ENCODE measurements around the gene TMEM132D. TPM values are rescaled to one million over a fixed set of nuclear protein-coding genes. Genes with fewer than 3 reads are reported as not detected.

TMEM132D gene
- total and polyA plus RNA-seq, 2 of the 4 experiments (the other 2 are of a cell fraction) = not detected

DNA sequence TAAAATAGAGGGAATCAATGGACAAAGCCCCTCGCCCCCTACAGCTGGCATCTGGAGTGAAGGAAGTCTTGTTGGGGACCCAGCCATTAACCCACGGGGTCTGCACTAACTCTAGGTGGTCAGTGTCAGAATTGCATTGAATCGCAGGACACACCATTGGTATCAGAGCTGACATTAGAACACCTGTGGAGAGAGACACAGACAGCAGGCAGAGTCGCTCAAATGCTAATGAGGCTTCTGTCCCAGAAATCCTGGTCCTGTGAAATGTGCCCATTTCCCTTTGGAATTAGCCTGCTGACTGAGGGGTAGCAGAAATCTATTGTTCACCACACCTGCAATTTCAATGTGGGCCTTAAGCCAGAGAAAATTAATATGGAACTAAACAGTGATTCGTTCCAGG is 33.0 kb downstream of the TMEM132D start:
- Histone ChIP-seq H3K4me1 (ENCODE audit: control insufficient read depth, insufficient read depth, low read length) (no peaks in the 10 kb centered on the region), H3K56ac (ENCODE audit: extremely low read depth, insufficient read depth, low read length) (no peak overlapping the region), H3K9me1 (ENCODE audit: insufficient read depth, low read length) (no peaks in the 10 kb centered on the region), H4K20me1 (ENCODE audit: insufficient read depth, low read length) (no peaks in the 10 kb centered on the region), H3K23ac (ENCODE audit: low read depth, low read length) (no peak overlapping the region), H2AK5ac (ENCODE audit: low read depth, low read length) (no peak overlapping the region), H2AFZ (replicated peaks; ENCODE audit: low read length, poor library complexity) (no peak overlapping the region), H3K4me3 (ENCODE audit: insufficient read depth, low read depth, low read length) (no peak overlapping the region), H4K91ac (ENCODE audit: insufficient read depth, low read depth, low read length) (no peak overlapping the region), H2AK9ac (replicated peaks; ENCODE audit: low read depth, low read length, poor library complexity) (no peak overlapping the region), H2BK5ac (ENCODE audit: low read depth, low read length, poor library complexity, severe bottlenecking) (no peak overlapping the region), H3K9me3 (ENCODE audit: control insufficient read depth, insufficient read depth, low read length) (peaks cover 25% of the 10 kb centered on the region), H3K79me1 (ENCODE audit: low read depth in 1 of 2, low read length in 2 of 2) (no peaks in the 10 kb centered on the region), H2BK120ac (ENCODE audit: low read depth, low read length) (no peak overlapping the region), H4K8ac (ENCODE audit: low read depth in 2 of 2, low read length in 2 of 2) (no peak overlapping the region), H3K4me2 (ENCODE audit: low read depth, low read length) (no peak overlapping the region), H3K14ac (replicated peaks; ENCODE audit: low read depth, low read length) (no peak overlapping the region), H3K18ac (ENCODE audit: low read depth, low read length) (no peak overlapping the region), H3K27ac (ENCODE audit: insufficient read depth, low read length) (no peak overlapping the region), H3K27me3 (ENCODE audit: control insufficient read depth, insufficient read depth, low read length) (no peaks in the 10 kb centered on the region), H4K5ac (ENCODE audit: low read depth, low read length) (no peak overlapping the region), H2BK20ac (ENCODE audit: low read depth, low read length) (no peak overlapping the region), H3K9ac (ENCODE audit: low read depth, low read length) (no peak overlapping the region), H3K36me3 (ENCODE audit: control insufficient read depth, insufficient read depth, low read length) (no peaks in the 10 kb centered on the region), H3K4ac (ENCODE audit: low read depth, low read length) (no peak overlapping the region), H2BK15ac (ENCODE audit: low read depth, low read length) (no peak overlapping the region)
- dilution Hi-C loops (cut with HindIII; ENCODE audit: low sequenced_read_pairs, unreplicated experiment) (no loop called here), intact Hi-C loops (cut with micrococcal nuclease) (no loop called here), in situ Hi-C loops (cut with MboI; ENCODE audit: low sequenced_read_pairs) (no loop called here)
- no TSS peak for BruUV-seq (replicated peaks)
- ATAC-seq (ENCODE audit: low read depth) (no peak), DNase-seq (no peak)
- ChIA-PET POLR2A (ENCODE audit: unreplicated experiment) (no interaction called here), CTCF (no interaction called here)
- no CpG with 5 or more reads among the region's 5 CpGs for WGBS, 2 experiments (ENCODE audit: extremely low coverage in 2 of 2, insufficient read length in 1 of 2)
- TF ChIP-seq, protein P1, sequence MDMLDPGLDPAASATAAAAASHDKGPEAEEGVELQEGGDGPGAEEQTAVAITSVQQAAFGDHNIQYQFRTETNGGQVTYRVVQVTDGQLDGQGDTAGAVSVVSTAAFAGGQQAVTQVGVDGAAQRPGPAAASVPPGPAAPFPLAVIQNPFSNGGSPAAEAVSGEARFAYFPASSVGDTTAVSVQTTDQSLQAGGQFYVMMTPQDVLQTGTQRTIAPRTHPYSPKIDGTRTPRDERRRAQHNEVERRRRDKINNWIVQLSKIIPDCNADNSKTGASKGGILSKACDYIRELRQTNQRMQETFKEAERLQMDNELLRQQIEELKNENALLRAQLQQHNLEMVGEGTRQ (IDR thresholded peaks at IDR 0.05; ENCODE audit: low read depth, low read length) = no peak
- TF ChIP-seq CTCF (conservative IDR thresholded peaks at IDR 0.05; ENCODE audit: low read depth, low read length) (no peak), POLR2A (IDR thresholded peaks at IDR 0.05; ENCODE audit: low read depth, low read length) (no peak), ELK1 (IDR thresholded peaks at IDR 0.05; ENCODE audit: borderline replicate concordance, low read depth, low read length) (no peak), CEBPB (IDR thresholded peaks at IDR 0.05; ENCODE audit: low read depth, low read length) (no peak), RFX5 (IDR thresholded peaks at IDR 0.05; ENCODE audit: low read depth, low read length) (no peak), MXI1 (IDR thresholded peaks at IDR 0.05; ENCODE audit: borderline replicate concordance, low read depth, low read length) (no peak), MAZ (IDR thresholded peaks at IDR 0.05; ENCODE audit: borderline replicate concordance, low read depth, low read length) (no peak), SMC3 (IDR thresholded peaks at IDR 0.05; ENCODE audit: low read depth, low read length) (no peak), RAD21 (IDR thresholded peaks at IDR 0.05; ENCODE audit: low read length) (no peak), CHD1 (IDR thresholded peaks at IDR 0.05; ENCODE audit: low read depth, low read length) (no peak), NFE2L2 (IDR thresholded peaks at IDR 0.05; ENCODE audit: low read depth, low read length) (no peak), BHLHE40 (IDR thresholded peaks at IDR 0.05; ENCODE audit: low read depth, low read length) (no peak), MAFK (IDR thresholded peaks at IDR 0.05; ENCODE audit: low read depth, low read length) (no peak), RCOR1 (IDR thresholded peaks at IDR 0.05; ENCODE audit: insufficient replicate concordance, low read length) (no peak), FOS (IDR thresholded peaks at IDR 0.05; ENCODE audit: low read depth, low read length) (no peak)
